ENCODE results near the gene CERS4.
"Not testable (repeated sequence)": the region's sequence is repeated elsewhere in the genome, so short reads cannot be mapped to it uniquely, and the experiment has no call there.

CERS4 gene

GRCh38 chr19:8210421-8211101 is 1.4 kb downstream of the CERS4 start:
- no peak for DNase-seq

- no peak for DNase-seq
These were observed 3.0 kb downstream of the CERS4 start for GRCh38 chr19:8212212-8212611.

GRCh38 chr19:8212916-8213315 is 3.7 kb downstream of the CERS4 start:
- no peak for DNase-seq

DNA sequence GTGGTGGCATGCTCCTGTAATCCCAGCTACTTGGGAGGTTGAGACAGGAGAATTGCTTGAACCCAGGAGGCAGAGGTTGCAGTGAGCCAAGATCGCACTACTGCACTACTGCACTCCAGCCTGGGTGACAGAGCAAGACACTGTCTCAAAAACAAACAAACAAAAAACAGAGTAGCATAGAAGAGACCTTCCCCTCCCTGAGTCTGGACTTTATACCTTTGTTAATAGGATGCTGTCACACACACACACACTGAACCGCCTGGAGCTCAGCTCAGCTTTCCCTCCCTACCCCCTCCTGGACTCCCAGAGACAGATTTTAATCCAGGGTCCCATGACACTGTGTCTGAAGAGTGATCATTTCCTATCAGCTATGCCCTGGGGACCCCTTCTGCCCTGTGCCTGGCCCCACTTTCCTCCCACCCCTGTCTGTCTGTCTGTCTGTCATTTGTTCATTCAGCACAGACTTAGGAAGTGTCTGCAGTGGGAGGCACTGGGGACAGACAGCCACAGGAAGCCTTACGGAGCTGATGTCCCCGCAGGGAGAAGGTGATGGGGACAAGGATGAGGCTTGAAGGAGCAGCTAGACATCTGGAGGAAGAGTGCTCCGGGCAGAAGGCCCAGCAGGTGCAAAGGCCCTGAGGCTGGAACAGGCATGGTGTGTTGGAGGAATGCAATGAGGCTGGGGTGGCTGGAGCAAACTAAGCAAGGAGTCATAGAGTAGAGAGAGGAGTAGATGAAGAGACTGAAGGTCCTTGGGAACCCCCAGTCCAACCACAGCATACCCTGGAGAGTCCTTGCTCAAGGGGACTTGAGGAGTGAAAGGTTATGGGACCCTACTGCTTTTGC is 4.9 kb downstream of the CERS4 start:
- DNase-seq, result no peak

GRCh38 chr19:8214802-8215201 is 5.6 kb downstream of the CERS4 start:
- DNase-seq, result no peak

DNA sequence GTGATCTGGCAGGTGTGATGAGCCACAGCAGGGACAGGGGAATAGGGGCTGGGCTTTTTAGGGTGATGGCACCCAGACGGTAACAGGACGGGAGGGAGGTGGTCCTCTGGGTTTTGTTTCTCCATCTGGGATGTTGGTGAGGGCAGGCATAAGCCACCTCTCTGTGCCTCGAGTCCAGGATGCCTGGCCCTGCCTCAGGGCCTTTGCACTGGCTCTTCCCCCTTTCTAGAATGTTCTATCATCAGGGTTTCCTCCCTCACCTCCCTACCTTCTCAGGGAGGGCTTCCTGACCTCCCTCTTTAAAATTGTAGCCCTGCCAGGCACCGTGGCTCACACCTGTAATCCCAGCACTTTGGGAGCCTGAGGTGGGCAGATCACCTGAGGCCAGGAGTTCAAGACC is 6.6 kb downstream of the CERS4 start:
- DNase-seq, result no peak

GRCh38 chr19:8216357-8216756 is 7.2 kb downstream of the CERS4 start:
- DNase-seq, result no peak

GRCh38 chr19:8218127-8218526 is 9.0 kb downstream of the CERS4 start:
- DNase-seq, result not testable (repeated sequence)

DNA sequence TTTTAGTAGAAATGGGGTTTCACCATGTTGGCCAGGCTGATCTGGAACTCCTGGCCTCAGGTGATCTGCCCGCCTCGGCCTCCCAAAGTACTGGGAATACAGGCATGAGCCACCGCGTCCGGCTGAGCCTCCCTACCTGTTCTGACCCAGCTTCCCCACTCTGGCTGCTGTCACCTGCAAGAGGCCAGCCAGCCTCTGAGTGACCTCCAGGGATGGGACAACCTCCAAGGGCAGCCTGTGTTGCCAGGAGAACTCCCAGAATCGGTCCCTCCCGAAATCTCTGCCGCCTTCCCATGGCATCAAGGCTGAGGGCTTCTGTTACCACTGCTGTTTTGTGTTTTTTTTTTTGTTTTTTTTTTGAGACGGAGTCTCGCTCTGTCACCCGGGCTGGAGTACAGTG is 11.3 kb downstream of the CERS4 start:
- DNase-seq, result no peak

DNA sequence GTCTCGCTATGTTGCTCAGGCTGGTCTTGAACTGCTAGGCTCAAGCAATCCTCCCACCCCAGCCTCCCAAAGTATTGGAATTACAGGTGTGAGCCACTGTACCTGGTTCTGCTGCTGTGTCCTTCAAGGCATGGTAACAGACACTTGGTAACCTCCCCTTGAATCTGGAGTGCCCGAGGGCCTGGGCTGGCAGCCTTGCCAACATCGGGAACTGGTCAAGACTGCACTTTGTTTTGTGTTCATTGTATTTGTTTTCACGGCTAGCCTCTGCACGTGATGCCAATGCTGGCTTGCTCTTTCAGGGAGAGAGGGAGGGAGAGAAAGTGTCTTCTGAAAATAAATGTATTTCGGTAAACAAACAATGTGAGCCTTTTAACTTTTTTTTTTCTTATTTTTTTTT is 12.0 kb downstream of the CERS4 start:
- no peak for DNase-seq

DNA sequence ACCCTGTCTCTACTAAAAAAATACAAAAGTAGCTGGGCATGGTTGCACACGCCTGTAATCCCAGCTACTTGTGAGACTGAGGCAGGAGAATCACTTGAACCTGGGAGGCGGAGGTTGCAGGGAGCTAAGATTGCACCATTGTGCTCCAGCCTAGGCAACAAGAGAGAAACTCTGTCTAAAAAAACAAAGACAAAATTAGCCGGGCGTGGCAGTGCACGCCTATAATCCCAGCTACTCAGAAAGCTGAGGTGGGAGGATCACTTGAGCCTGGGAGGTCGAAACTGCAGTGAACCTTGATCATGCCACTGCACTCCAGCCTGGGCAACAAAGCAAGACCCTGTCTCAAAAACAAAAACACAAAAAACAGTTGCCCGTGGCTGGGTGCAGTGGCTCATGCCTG is 14.3 kb downstream of the CERS4 start:
- DNase-seq, result not testable (repeated sequence)

DNA sequence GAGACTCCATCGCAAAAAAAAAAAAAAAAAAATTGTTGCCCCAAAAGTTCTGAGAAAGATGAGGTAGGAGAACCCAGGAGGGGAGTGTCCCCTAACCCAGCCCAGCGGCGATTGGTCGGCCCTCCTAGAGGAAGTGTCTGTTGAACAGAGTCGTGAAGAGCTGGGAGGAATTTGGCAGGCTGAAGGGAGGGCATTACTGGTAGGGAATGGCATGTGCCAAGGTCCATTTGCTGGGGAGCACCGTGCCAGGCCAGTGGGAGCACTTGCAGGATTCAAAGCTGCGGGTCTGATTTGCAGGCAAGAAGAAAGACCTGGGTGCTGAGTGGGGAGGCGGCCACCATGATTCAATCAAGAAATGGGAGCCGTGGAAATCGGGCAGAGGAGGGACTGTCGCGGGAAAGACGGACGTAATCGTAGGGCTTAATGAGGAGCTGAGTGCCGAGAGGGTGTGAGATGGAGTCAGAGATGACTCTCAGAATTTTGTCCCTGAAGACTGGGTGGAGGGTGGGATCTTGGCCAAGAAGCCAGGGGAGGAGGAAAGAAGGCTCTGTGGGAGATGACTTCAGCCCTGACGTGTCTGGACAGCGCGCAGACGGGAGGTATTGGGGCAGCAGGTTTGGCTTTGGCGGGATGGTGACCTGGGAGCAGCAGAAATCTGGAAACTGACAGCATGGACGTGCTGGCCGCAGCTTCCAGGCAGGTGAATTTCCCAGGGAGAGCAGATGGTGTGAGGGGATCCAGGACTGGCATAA is 15.4 kb downstream of the CERS4 start:
- DNase-seq, result no peak

DNA sequence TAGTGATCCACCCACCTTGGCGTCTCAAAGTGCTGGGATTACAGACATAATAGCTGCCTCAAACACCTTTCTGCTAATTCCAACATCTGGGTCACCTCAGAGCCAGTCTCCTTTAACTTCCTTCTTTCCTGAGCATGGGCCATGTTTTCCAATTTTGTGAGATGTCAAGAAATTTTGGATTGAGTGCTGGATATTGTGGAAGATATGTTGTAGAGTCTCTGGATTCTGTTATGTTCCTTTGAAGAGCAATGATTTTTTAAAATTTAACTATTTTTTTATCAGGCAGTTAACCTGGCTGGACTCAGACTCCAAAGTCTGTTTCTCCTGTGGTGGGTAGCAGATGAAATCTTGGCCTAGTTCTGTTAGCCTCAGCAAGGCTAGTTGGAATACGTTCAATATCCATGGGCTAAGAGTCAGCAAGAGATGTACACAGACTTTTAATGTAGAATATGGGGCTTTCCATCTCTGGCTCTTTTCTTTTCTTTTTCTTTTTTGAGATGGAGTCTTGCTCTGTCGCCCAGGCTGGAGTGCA is 22.0 kb downstream of the CERS4 start:
- DNase-seq, result no peak

DNA sequence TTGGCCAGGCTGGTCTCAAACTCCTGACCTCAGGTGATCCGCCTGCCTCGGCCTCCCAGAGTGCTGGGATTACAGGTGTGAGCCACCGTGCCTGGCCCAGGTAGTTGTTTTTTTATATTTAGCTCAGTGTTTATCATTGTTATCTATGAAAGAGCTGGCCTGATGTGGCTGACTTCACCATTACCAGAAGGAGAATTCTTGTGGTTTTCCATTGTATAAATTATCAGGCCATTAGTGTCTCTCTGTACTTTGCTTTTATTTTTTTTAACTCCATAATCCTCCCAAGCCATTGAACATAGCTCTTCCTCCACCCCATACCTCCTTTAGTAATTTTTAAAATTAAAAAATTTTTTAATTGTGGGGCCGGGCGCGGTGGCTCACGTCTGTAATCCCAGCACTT is 24.2 kb downstream of the CERS4 start:
- DNase-seq, result no peak

DNA sequence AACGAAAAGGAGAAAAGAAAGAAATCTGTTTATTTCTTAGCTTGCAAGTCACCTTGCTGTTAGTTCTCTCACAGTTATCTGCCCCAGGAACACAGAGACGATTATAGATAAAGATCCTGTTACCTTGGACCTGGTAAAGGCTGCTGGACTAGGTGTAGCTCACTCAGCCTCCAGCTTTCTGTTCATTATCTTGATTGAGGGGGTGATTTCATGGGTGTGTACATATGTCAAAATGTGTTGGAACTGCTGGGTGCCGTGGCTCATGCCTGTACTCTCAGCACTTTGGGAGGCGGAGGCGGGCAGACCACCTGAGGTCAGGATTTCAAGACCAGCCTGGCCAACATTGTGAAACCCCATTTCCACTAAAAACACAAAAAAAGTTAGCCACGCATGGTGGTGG is 27.9 kb downstream of the CERS4 start:
- no peak for DNase-seq

DNA sequence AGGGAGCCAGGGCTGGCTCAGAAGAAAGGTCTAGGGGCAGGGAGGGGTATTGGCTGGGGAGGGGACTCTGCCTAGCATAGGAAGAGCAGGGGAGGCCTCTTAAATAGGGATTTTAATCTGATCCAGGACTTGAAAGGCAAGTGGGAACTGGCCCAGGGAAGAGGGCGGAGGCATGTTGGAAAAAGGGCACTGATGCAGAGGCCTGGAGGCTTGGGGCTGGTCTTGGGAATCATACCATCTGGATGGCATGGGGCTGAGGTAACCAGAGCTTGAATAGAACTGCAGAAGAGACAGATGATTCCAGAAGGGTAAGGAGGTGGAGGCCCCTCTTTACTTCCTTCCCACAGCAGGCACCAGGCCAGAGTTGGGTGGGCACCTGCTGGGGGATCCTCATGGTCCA is 29.1 kb downstream of the CERS4 start:
- no peak for DNase-seq

DNA sequence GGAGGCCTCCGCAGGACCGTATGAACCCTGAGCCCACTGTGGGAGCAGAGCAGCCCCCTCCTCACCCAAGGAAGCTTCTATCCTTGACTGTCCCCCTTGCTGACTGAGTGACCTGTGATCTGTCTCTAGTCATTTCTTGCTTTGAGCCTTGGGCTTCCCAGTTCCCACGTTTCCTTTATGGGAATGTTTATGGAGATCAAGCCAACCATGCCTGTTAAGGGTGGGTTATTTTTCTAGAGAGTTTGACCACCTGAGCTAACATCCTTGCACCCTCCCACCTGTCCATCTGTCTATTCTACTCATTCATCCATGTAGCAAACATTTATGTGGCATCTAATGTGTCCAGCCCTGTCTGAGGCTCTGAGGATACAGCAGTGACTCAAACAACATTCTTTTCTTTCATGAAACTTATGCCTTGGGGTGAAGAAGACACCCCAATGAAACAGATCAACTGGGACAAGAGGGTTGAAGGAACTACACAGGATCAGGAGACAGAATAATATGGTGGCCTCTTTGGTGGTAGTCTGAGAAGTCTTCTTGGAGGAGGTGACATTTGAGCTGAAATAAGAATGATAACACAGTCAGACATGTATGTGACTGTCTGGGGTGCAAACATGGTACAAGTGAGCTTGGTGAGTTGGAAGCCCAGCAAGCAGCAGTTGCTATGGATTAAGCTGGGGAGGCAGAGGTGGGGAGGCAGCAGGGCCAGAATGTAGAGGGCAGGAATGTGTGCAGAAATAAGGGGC is 30.5 kb downstream of the CERS4 start:
- no peak for DNase-seq

- DNase-seq, result no peak
These were observed 31.4 kb downstream of the CERS4 start for GRCh38 chr19:8240274-8241229.

- DNase-seq, result no peak
These were observed 32.5 kb downstream of the CERS4 start for GRCh38 chr19:8241646-8242045.

GRCh38 chr19:8242211-8242821 is 33.1 kb downstream of the CERS4 start:
- DNase-seq, result no peak

DNA sequence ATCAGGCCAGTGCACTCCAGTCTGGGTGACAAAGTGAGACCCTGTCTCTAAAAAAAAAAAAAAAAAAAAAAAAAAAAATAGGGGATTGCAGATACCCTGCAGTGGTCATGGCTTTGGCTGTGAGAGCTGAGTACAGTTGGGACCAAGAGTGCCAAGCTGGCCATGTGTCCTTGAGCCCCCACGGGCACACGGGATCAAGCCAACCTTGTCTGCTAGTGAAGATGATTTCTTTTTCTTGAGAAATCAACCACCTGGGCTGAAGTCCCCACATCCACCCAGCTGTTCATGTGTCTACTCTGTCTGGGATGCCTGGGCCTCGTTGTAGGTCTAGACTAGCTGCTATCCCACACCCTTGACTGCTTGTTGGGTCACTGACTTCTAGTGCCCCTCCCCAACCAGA is 34.0 kb downstream of the CERS4 start:
- no peak for DNase-seq
